GM13976 (cell line): Measurements from ENCODE around the gene RGL1.
A peak's percentile ranks its signal among the peaks of the same experiment; 100 is the strongest.

Experiments
- DNase-seq: peaks from one replicate; pipeline ENCODE4 v3.0.0; 2012; ENCODE audit warnings: low spot score
- in situ Hi-C: fragments of 300-500 bp; cut with MboI; formaldehyde crosslinking; loops from one replicate; pipeline ENCODE4 v1.12.0; 2022; ENCODE audit warnings: low sequenced_read_pairs, mixed read lengths, inconsistent platforms; ENCODE audit not compliant: unreplicated experiment
- TF ChIP-seq, protein P1 (sequence below): IDR thresholded peaks from 2 replicates; pipeline ENCODE4 v1.5.1; 2012; ENCODE audit warnings: borderline replicate concordance, mild to moderate bottlenecking; ENCODE audit not compliant: insufficient read depth; ENCODE audit errors: extremely low read depth, missing control alignments, control extremely low read depth

RGL1 gene

GRCh38 chr1:183841550-183841949 is 36.6 kb downstream of the RGL1 start:
- in situ Hi-C loops, result loop anchor here (10.0 kb wide), 1 partner anchor 63 kb away; no protein-coding TSS in a partner anchor
- DNase-seq, result peak; percentile 23
- TF ChIP-seq, protein P1, sequence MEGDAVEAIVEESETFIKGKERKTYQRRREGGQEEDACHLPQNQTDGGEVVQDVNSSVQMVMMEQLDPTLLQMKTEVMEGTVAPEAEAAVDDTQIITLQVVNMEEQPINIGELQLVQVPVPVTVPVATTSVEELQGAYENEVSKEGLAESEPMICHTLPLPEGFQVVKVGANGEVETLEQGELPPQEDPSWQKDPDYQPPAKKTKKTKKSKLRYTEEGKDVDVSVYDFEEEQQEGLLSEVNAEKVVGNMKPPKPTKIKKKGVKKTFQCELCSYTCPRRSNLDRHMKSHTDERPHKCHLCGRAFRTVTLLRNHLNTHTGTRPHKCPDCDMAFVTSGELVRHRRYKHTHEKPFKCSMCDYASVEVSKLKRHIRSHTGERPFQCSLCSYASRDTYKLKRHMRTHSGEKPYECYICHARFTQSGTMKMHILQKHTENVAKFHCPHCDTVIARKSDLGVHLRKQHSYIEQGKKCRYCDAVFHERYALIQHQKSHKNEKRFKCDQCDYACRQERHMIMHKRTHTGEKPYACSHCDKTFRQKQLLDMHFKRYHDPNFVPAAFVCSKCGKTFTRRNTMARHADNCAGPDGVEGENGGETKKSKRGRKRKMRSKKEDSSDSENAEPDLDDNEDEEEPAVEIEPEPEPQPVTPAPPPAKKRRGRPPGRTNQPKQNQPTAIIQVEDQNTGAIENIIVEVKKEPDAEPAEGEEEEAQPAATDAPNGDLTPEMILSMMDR, result no peak

- DNase-seq, result peak; percentile 45
Observed at GRCh38 chr1:183841950-183842794, 37.3 kb downstream of the RGL1 start.

GRCh38 chr1:183842795-183843144 is 37.9 kb downstream of the RGL1 start:
- TF ChIP-seq, protein P1, result no peak
- no peak for DNase-seq
- in situ Hi-C loops, result loop anchor here (10.0 kb wide), 1 partner anchor 62 kb away; no protein-coding TSS in a partner anchor

More at GRCh38 chr1:183841950-183842794, 37.3 kb downstream of the RGL1 start:
- TF ChIP-seq, protein P1, result no peak
- in situ Hi-C loops, result loop anchor here (10.0 kb wide), 1 partner anchor 63 kb away; no protein-coding TSS in a partner anchor

DNA sequence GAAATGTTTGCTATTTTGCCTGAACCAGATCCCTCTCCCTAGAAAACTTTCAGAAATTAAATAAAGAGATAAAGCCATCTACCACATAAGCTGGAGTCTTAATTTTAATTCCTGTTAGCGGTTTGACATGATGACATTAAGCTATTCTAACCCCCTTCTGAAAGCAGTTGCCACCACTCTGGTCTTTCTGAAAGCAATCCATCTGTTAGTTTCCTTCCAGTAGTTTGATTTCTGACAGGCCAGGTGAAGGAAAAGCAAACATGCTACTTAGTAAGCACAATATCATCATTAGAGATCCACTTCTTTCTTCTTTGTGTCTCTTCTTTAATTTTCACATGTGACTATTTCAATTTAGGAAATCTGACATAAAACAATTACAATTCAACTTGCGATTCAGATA is 39.9 kb downstream of the RGL1 start:
- DNase-seq, result no peak
- TF ChIP-seq, protein P1, result no peak
- in situ Hi-C loops, result loop anchor here (10.0 kb wide), 1 partner anchor 60 kb away; no protein-coding TSS in a partner anchor

DNA sequence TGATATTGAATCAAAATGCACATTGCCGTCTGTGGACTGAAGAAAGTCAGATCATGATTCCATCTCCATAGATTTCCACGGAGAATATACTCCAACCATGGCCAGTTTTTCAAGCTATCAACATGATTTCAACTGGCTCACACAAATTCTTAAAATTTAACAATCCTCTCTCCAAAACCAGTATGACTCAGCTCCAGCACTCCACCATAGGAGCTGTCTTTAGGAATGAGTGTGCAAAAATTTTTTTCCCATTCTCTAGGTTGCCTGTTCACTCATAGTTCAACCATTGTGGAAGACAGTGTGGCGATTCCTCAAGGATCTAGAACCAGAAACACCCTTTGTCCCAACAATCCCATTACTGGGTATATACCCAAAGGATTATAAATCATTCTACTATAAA is 40.8 kb downstream of the RGL1 start:
- in situ Hi-C loops, result loop anchor here (10.0 kb wide), 1 partner anchor 59 kb away; no protein-coding TSS in a partner anchor
- DNase-seq, result no peak
- TF ChIP-seq, protein P1, result no peak

DNA sequence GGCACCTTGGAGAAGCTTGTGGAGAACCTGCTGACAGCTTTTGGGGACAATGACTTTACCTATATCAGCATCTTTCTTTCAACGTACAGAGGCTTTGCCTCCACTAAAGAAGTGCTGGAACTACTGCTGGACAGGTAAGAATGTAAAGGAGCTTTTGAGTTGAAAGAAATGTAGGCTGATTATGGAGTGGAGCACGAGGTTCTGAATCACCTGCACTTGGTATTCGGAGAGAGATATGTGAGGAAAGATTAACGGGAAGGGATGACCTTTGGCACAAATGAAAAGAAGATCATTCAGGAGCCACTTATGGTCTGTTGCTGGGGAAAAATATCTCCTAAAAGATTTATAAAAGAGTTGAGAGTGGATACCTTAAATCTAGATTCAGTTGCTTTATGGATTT is 42.7 kb downstream of the RGL1 start:
- TF ChIP-seq, protein P1, result no peak
- in situ Hi-C loops, result loop anchor here (10.0 kb wide), 1 partner anchor 57 kb away; no protein-coding TSS in a partner anchor
- DNase-seq, result no peak
